MCF 10A (cell line): ENCODE data around the gene PHLPP1. TPM values are rescaled to one million over a fixed set of nuclear protein-coding genes. Genes with fewer than 3 reads are reported as not detected.
A peak's percentile ranks its signal among the peaks of the same experiment; 100 is the strongest.

Source experiments
- BruUV-seq: library from RNA; stranded (reverse); fragments of 400-500 nt; replicated peaks from 2 replicates; lab custom pipeline; 2021; lab: Mats Ljungman, UMichigan
- CTCF ChIA-PET: fragments of 300-600 bp; sonication (Branson Sonifier 250); formaldehyde crosslinking; extraction: SDS; loops from one replicate; lab custom pipeline; 2021; ENCODE audit warnings: antibody characterized with exemption, inconsistent platforms; lab: Yijun Ruan, JAX
- POLR2A ChIA-PET: fragments of 300-600, 350-650 bp; sonication (Branson Sonifier 250); formaldehyde crosslinking; extraction: SDS; loops from one replicate; lab custom pipeline; 2020; ENCODE audit warnings: antibody characterized with exemption, inconsistent platforms; lab: Yijun Ruan, JAX
- DNase-seq: peaks from one replicate; pipeline ENCODE4 v3.0.0-alpha.2; 2018; ENCODE audit not compliant: unreplicated experiment
- H3K27ac Mint-ChIP-seq: one replicate; pipeline ENCODE4 v1.8.0; 2022; ENCODE audit warnings: mild to moderate bottlenecking, low read depth, mixed read lengths; ENCODE audit not compliant: unreplicated experiment
- H3K27me3 Mint-ChIP-seq: one replicate; pipeline ENCODE4 v1.8.0; 2022; ENCODE audit warnings: mixed read lengths; ENCODE audit not compliant: insufficient read depth, unreplicated experiment
- H3K36me3 Mint-ChIP-seq: one replicate; pipeline ENCODE4 v1.8.0; 2022; ENCODE audit warnings: mild to moderate bottlenecking, moderate library complexity, mixed read lengths; ENCODE audit not compliant: insufficient read depth, unreplicated experiment
- H3K4me1 Mint-ChIP-seq: one replicate; pipeline ENCODE4 v1.8.0; 2022; ENCODE audit warnings: mixed read lengths; ENCODE audit not compliant: insufficient read depth, unreplicated experiment
- H3K4me3 Mint-ChIP-seq: one replicate; pipeline ENCODE4 v1.8.0; 2022; ENCODE audit warnings: mild to moderate bottlenecking, moderate library complexity, mixed read lengths; ENCODE audit not compliant: unreplicated experiment
- H3K9me3 Mint-ChIP-seq: one replicate; pipeline ENCODE4 v1.8.0; 2022; ENCODE audit warnings: mixed read lengths; ENCODE audit not compliant: unreplicated experiment
- CTCF ChIP-seq: fragments of 200-600 bp; IDR thresholded peaks from one replicate; pipeline ENCODE4 v1.8.0; 2022; ENCODE audit warnings: antibody characterized with exemption, mild to moderate bottlenecking; ENCODE audit not compliant: unreplicated experiment
- intact Hi-C: fragments of 100-400 bp; cut with micrococcal nuclease; formaldehyde crosslinking; loops from 2 replicates; pipeline ENCODE4 v1.14.1; 2022
- total RNA-seq: library from RNA; stranded (reverse); gene quantifications from 2 replicates; pipeline ENCODE4 v1.2.3, GENCODE V29; 2022

Gene PHLPP1
- total RNA-seq, 1 experiment from 2014 or later: 13.1 TPM

- no peak for DNase-seq
- CTCF ChIA-PET: interaction anchor here (0.5 to 1.5 kb wide), 6 partner anchors 14 to 1232 kb away, joined by 3 to 6 read pairs (median 3); no protein-coding TSS in a partner anchor
- no TSS peak for BruUV-seq
- Mint-ChIP-seq H3K27me3 (no peaks in the 10 kb centered on the region), H3K4me1 (peaks cover 33% of the 10 kb centered on the region), H3K4me3 (peak overlapping the region; percentile 38), H3K9me3 (no peaks in the 10 kb centered on the region), H3K36me3 (no peaks in the 10 kb centered on the region), H3K27ac (peak overlapping the region; percentile 72)
- POLR2A ChIA-PET: interaction anchor here (0.6 to 5.2 kb wide), 14 partner anchors 8 to 60 kb away, joined by 3 to 43 read pairs (median 8); partner anchors contain the start of gene PHLPP1
- intact Hi-C loops: no loop called here
- TF ChIP-seq CTCF: no peak
Measured at GRCh38 chr18:62741584-62741983, 26.2 kb downstream of the PHLPP1 start.

GRCh38 chr18:62744076-62744968 lies 29.0 kb downstream of the PHLPP1 start:
- no peaks in the 10 kb centered on the region for H3K27me3 Mint-ChIP-seq
- H3K9me3 Mint-ChIP-seq: no peaks in the 10 kb centered on the region
- peaks cover 31% of the 10 kb centered on the region for H3K4me1 Mint-ChIP-seq
- ChIA-PET POLR2A (interaction anchor here (0.5 to 4.9 kb wide), 7 partner anchors 9 to 618 kb away, joined by 3 to 43 read pairs (median 4); partner anchors contain the start of gene PHLPP1), CTCF (interaction anchor here (1.5 to 1.6 kb wide), 2 partner anchors 12 to 21 kb away, joined by 4 to 5 read pairs; no protein-coding TSS in a partner anchor)
- no peak for DNase-seq
- no TSS peak for BruUV-seq
- no peak for TF ChIP-seq CTCF
- intact Hi-C loops: no loop called here
- no peaks in the 10 kb centered on the region for H3K36me3 Mint-ChIP-seq
- H3K4me3 Mint-ChIP-seq: no peak overlapping the region
- no peak overlapping the region for H3K27ac Mint-ChIP-seq

GRCh38 chr18:62745089-62745751 lies 29.9 kb downstream of the PHLPP1 start:
- CTCF ChIA-PET: interaction anchor here (1.5 to 1.6 kb wide), 2 partner anchors 11 to 20 kb away, joined by 4 to 5 read pairs; no protein-coding TSS in a partner anchor
- POLR2A ChIA-PET: interaction anchor here (0.5 to 4.9 kb wide), 5 partner anchors 14 to 617 kb away, joined by 3 to 43 read pairs (median 4); partner anchors contain the start of gene PHLPP1
- H3K4me3 Mint-ChIP-seq: no peak overlapping the region
- H3K27ac Mint-ChIP-seq: no peak overlapping the region
- TF ChIP-seq CTCF: no peak
- H3K4me1 Mint-ChIP-seq: peaks cover 26% of the 10 kb centered on the region
- no peak for DNase-seq
- BruUV-seq: no TSS peak
- H3K9me3 Mint-ChIP-seq: no peaks in the 10 kb centered on the region
- H3K27me3 Mint-ChIP-seq: no peaks in the 10 kb centered on the region
- H3K36me3 Mint-ChIP-seq: no peaks in the 10 kb centered on the region
- intact Hi-C loops: no loop called here
